K562 (cell line): Measurements from ENCODE around the gene SETDB1. TPM values are rescaled to one million over a fixed set of nuclear protein-coding genes. Genes with fewer than 3 reads are reported as not detected.

Experiments used
- BRD4 ChIP-seq: fragments of 200-600 bp; sonication (generic); IDR thresholded peaks from 2 replicates; pipeline ENCODE4 v1.6.1; 2017; ENCODE audit warnings: inconsistent platforms
- CBX1 ChIP-seq: sonication (generic); IDR thresholded peaks from 2 replicates; pipeline ENCODE4 v1.6.1; 2016; ENCODE audit warnings: antibody characterized with exemption, low read depth, mild to moderate bottlenecking
- CEBPG ChIP-seq, 3 experiments: fragments of 200-800 bp in 1 of 3; sonication (Bioruptor generic) in 1 of 3; sonication (generic) in 1 of 3; formaldehyde crosslinking in 1 of 3; IDR thresholded peaks in 2 of 3; conservative IDR thresholded peaks in 1 of 3; 2 replicates each; pipeline versions ENCODE4 v1.6.1 to v1.8.0; 2016 to 2022; ENCODE audit warnings: missing compliant biosample characterization in 2 of 3, missing genetic modification characterization in 2 of 3, mild to moderate bottlenecking in 1 of 3, missing genetic modification reagents in 1 of 3
- IFI16 ChIP-seq: fragments of 250-450 bp; sonication (Bioruptor Pico); IDR thresholded peaks from 2 replicates; pipeline ENCODE4 v2.1.2; 2022; ENCODE audit warnings: mild to moderate bottlenecking, inconsistent platforms
- MYNN ChIP-seq, 2 experiments: sonication (generic); formaldehyde crosslinking in 1 of 2; IDR thresholded peaks; 2 replicates each; pipeline versions ENCODE4 v1.5.0 to v1.6.1; 2016 to 2020; ENCODE audit warnings: antibody characterized with exemption in 1 of 2, missing genetic modification reagents in 1 of 2
- NR4A1 ChIP-seq, 2 experiments: fragments of 250-450 bp in 1 of 2; fragments of 450-650 bp in 1 of 2; sonication (Bioruptor Pico) in 1 of 2; IDR thresholded peaks; 2 replicates each; pipeline versions ENCODE4 v1.4.0 to v1.6.1; 2016 to 2020; ENCODE audit warnings: mild to moderate bottlenecking in 2 of 2, missing compliant biosample characterization in 1 of 2, missing genetic modification characterization in 1 of 2, moderate library complexity in 1 of 2
- OTX1 ChIP-seq: fragments of 450-650 bp; formaldehyde crosslinking; IDR thresholded peaks from 2 replicates; pipeline ENCODE4 v1.4.0; 2022; ENCODE audit warnings: mild to moderate bottlenecking
- PCBP2 ChIP-seq: fragments of 200-400 bp; formaldehyde crosslinking; IDR thresholded peaks from 2 replicates; pipeline ENCODE4 v1.6.1; 2018; ENCODE audit warnings: low read length, low read depth, mild to moderate bottlenecking, moderate library complexity; ENCODE audit not compliant: poor library complexity, severe bottlenecking
- PHF20 ChIP-seq: fragments of 450-650 bp; IDR thresholded peaks from 2 replicates; pipeline ENCODE4 v1.6.1; 2018; ENCODE audit not compliant: partially characterized antibody
- PRMT5 ChIP-seq: sonication (generic); formaldehyde crosslinking; IDR thresholded peaks from 2 replicates; pipeline ENCODE4 v1.5.0; 2020; ENCODE audit warnings: missing genetic modification reagents
- PTRF ChIP-seq: fragments of 450-650 bp; IDR thresholded peaks from 2 replicates; pipeline ENCODE4 v1.6.1; 2016; ENCODE audit warnings: mild to moderate bottlenecking, missing genetic modification characterization, missing compliant biosample characterization
- SMAD4 ChIP-seq: fragments of 250-450 bp; sonication (Bioruptor Pico); conservative IDR thresholded peaks from 2 replicates; pipeline ENCODE4 v1.8.0; 2021; ENCODE audit warnings: inconsistent platforms, mild to moderate bottlenecking, moderate library complexity
- TSC22D4 ChIP-seq: fragments of 450-650 bp; IDR thresholded peaks from 2 replicates; pipeline ENCODE4 v1.6.1; 2016; ENCODE audit warnings: missing genetic modification characterization, missing biosample characterization, control low read depth
- WHSC1 ChIP-seq: IDR thresholded peaks from one replicate; pipeline ENCODE4 v1.6.1; 2012; ENCODE audit warnings: low read length, control low read depth, inconsistent platforms
- ZNF212 ChIP-seq: fragments of 450-650 bp; formaldehyde crosslinking; IDR thresholded peaks from 2 replicates; pipeline ENCODE4 v1.4.0; 2020; ENCODE audit warnings: mild to moderate bottlenecking
- polyA plus RNA-seq, 8 experiments: library from polyadenylated mRNA; depleted of rRNA in 4 of 8; stranded (reverse) in 5 of 8; unstranded in 3 of 8; fragments of >200 nt; fragmentation: Nextera tagmentation in 2 of 8; fragmentation: Illumina TruSeq in 1 of 8; extraction: Ambion mirVana in 2 of 8; extraction: Trizol in 1 of 8; gene quantifications; 2 replicates each; pipeline versions ENCODE4 v1.2.1 to v1.2.3, GENCODE V29; 2011 to 2014; ENCODE audit warnings: inconsistent platforms in 1 of 8, missing spikeins in 1 of 8
- total RNA-seq, 7 experiments: library from RNA; depleted of rRNA in 6 of 7; stranded (reverse); fragments of >200 nt in 6 of 7; fragmentation: Illumina TruSeq in 2 of 7; extraction: Trizol in 2 of 7; gene quantifications; 2 replicates each; pipeline versions ENCODE4 v1.2.1 to v1.2.3, GENCODE V29; 2011 to 2021; ENCODE audit warnings: low replicate concordance in 1 of 7
- TF ChIP-seq, protein P1 (sequence below): fragments of 450-650 bp; IDR thresholded peaks from 2 replicates; pipeline ENCODE4 v1.6.1; 2017; ENCODE audit warnings: antibody characterized with exemption, mild to moderate bottlenecking
- TF ChIP-seq, protein P2 (sequence below): sonication (generic); formaldehyde crosslinking; IDR thresholded peaks from 2 replicates; pipeline ENCODE4 v1.9.0; 2022; ENCODE audit warnings: mild to moderate bottlenecking, missing genetic modification reagents
- TF ChIP-seq, protein P3 (sequence below): sonication (generic); formaldehyde crosslinking; IDR thresholded peaks from 2 replicates; pipeline ENCODE4 v1.8.0; 2023; ENCODE audit warnings: mild to moderate bottlenecking, missing genetic modification reagents

The SETDB1 gene
- total and polyA plus RNA-seq, 9 of the 15 experiments (the other 6 are each of a cell fraction or from before 2014, with no cell fraction given), result 21.5 to 64.4 (median 42.0) TPM

DNA sequence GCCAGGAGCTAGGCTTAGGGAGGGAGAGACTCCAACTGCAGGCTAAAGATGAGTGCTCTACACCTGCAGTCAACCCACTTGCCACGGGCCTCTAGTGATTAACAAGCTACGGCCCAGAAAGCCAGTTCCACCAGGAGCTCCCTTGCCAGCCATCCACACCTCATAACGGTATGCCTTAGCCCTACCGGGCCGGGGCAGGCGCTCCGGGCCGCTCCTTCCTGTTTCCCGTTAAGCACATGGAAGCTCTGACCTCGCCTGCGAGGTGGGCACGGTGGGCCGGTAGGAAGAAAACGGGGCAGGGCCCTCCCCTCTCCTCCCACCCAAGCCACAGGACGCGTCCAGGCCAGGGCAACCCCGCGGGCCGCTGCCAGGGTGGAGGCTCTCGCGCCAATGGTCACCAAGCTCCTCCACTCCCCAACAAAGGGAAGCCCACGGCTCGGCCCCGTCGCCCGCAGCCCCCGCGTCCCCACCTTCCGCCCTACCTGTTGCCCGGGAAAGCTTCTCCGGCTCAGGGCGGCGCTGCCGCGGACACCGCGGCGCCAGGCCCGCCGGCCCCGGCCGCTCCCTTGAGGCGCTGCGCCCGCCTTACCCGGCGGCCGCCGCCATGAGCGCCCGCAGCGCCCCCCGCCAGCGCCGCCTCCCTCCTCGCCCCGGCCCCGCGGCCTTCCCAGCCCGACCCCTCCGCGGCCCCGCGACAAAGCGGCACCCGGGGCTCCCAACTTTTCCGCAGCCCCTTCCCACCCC lies 47.8 kb downstream of the SETDB1 start (continued):
- TF ChIP-seq, protein P1, sequence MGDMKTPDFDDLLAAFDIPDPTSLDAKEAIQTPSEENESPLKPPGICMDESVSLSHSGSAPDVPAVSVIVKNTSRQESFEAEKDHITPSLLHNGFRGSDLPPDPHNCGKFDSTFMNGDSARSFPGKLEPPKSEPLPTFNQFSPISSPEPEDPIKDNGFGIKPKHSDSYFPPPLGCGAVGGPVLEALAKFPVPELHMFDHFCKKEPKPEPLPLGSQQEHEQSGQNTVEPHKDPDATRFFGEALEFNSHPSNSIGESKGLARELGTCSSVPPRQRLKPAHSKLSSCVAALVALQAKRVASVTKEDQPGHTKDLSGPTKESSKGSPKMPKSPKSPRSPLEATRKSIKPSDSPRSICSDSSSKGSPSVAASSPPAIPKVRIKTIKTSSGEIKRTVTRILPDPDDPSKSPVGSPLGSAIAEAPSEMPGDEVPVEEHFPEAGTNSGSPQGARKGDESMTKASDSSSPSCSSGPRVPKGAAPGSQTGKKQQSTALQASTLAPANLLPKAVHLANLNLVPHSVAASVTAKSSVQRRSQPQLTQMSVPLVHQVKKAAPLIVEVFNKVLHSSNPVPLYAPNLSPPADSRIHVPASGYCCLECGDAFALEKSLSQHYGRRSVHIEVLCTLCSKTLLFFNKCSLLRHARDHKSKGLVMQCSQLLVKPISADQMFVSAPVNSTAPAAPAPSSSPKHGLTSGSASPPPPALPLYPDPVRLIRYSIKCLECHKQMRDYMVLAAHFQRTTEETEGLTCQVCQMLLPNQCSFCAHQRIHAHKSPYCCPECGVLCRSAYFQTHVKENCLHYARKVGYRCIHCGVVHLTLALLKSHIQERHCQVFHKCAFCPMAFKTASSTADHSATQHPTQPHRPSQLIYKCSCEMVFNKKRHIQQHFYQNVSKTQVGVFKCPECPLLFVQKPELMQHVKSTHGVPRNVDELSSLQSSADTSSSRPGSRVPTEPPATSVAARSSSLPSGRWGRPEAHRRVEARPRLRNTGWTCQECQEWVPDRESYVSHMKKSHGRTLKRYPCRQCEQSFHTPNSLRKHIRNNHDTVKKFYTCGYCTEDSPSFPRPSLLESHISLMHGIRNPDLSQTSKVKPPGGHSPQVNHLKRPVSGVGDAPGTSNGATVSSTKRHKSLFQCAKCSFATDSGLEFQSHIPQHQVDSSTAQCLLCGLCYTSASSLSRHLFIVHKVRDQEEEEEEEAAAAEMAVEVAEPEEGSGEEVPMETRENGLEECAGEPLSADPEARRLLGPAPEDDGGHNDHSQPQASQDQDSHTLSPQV, result no peak
- TF ChIP-seq BRD4, result no peak
- TF ChIP-seq WHSC1, result no peak
- TF ChIP-seq NR4A1 (CRISPR knock-in tag; IDR thresholded peaks at IDR 0.05), result no peak
- TF ChIP-seq NR4A1 (tag; IDR thresholded peaks at IDR 0.05), result no peak
- no peak for TF ChIP-seq PRMT5 (CRISPR knock-in tag)
- no peak for TF ChIP-seq PCBP2
- TF ChIP-seq ZNF212 (CRISPR knock-in tag), result no peak
- peak; percentile 37; the same call in 1 of the 2 replicates for TF ChIP-seq CEBPG (CRISPR knock-in tag; IDR thresholded peaks at IDR 0.05)
- no peak for TF ChIP-seq CEBPG (tag; conservative IDR thresholded peaks at IDR 0.05 in 1 of 2, IDR thresholded peaks at IDR 0.05 in 1 of 2)
- TF ChIP-seq MYNN (IDR thresholded peaks at IDR 0.05), result 0 out of 2 replicates have a peak, but pooled peaks have one; percentile 9
- TF ChIP-seq MYNN (CRISPR knock-in tag; IDR thresholded peaks at IDR 0.05), result no peak
- no peak for TF ChIP-seq TSC22D4 (tag)
- no peak for TF ChIP-seq CBX1
- TF ChIP-seq, protein P2, sequence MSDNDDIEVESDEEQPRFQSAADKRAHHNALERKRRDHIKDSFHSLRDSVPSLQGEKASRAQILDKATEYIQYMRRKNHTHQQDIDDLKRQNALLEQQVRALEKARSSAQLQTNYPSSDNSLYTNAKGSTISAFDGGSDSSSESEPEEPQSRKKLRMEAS, result peak; percentile 72
- peak; percentile 52; the same call in 1 of the 2 replicates for TF ChIP-seq SMAD4 (CRISPR knock-in tag)
- TF ChIP-seq OTX1 (CRISPR knock-in tag), result no peak
- TF ChIP-seq, protein P3, sequence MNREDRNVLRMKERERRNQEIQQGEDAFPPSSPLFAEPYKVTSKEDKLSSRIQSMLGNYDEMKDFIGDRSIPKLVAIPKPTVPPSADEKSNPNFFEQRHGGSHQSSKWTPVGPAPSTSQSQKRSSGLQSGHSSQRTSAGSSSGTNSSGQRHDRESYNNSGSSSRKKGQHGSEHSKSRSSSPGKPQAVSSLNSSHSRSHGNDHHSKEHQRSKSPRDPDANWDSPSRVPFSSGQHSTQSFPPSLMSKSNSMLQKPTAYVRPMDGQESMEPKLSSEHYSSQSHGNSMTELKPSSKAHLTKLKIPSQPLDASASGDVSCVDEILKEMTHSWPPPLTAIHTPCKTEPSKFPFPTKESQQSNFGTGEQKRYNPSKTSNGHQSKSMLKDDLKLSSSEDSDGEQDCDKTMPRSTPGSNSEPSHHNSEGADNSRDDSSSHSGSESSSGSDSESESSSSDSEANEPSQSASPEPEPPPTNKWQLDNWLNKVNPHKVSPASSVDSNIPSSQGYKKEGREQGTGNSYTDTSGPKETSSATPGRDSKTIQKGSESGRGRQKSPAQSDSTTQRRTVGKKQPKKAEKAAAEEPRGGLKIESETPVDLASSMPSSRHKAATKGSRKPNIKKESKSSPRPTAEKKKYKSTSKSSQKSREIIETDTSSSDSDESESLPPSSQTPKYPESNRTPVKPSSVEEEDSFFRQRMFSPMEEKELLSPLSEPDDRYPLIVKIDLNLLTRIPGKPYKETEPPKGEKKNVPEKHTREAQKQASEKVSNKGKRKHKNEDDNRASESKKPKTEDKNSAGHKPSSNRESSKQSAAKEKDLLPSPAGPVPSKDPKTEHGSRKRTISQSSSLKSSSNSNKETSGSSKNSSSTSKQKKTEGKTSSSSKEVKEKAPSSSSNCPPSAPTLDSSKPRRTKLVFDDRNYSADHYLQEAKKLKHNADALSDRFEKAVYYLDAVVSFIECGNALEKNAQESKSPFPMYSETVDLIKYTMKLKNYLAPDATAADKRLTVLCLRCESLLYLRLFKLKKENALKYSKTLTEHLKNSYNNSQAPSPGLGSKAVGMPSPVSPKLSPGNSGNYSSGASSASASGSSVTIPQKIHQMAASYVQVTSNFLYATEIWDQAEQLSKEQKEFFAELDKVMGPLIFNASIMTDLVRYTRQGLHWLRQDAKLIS (CRISPR knock-in tag), result 0 out of 2 replicates have a peak, but pooled peaks have one; percentile 30
- no peak for TF ChIP-seq IFI16 (CRISPR knock-in tag)
- TF ChIP-seq PTRF (tag), result no peak
- TF ChIP-seq PHF20, result no peak
